Thyroid gland (tissue), 4 donors: ENCODE data around the gene TSNAX.

Experiments
- CTCF ChIP-seq, 6 experiments: fragments of 200-600 bp in 3 of 6; fragments of 450-650 bp in 3 of 6; sonication (generic) in 3 of 6; IDR thresholded peaks; one replicate each; pipeline ENCODE4 v1.5.1; 2016 to 2019; ENCODE audit warnings: antibody characterized with exemption in 6 of 6, mild to moderate bottlenecking in 2 of 6, inconsistent platforms in 1 of 6, moderate library complexity in 1 of 6
- POLR2A ChIP-seq, 2 donors: fragments of 450-650 bp; IDR thresholded peaks; one replicate each; pipeline ENCODE4 v1.6.1; 2017; ENCODE audit warnings: antibody characterized with exemption in 2 of 2, mild to moderate bottlenecking in 2 of 2, moderate library complexity in 1 of 2

GRCh38 chr1:231528172-231529029, at the start of gene TSNAX:
- TF ChIP-seq CTCF (IDR thresholded peaks at IDR 0.05) (peak in 1 of 6 experiments; percentile 18), POLR2A (IDR thresholded peaks at IDR 0.05) (peak in 1 of 2 donors; percentile 90)
